ENCODE data around the gene NEDD4L. TPM values are rescaled to one million over a fixed set of nuclear protein-coding genes. Genes with fewer than 3 reads are reported as not detected.

NEDD4L gene
- total RNA-seq, 1 donor from 2014 or later, result 152 TPM

DNA sequence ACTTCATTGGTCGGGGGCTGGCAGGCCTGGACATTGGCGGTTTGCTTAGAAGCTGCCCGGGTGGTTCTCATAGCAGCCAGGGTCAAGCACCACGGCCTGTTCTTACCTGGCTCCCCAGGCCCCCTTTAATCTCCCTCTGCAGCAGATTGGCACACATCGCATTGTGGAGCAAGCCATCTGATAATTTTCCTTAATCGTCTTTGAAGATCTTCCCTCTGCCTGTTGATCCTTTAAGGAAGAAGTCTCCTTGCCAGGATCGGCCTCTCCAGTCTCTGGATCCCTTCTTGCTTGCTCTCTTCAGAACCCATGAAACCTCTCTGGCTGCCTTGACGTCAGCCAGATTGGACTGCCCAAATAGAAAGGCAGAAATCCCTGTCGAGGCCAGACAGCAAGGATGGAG is 75.8 kb downstream of the NEDD4L start:
- no peak for DNase-seq

DNA sequence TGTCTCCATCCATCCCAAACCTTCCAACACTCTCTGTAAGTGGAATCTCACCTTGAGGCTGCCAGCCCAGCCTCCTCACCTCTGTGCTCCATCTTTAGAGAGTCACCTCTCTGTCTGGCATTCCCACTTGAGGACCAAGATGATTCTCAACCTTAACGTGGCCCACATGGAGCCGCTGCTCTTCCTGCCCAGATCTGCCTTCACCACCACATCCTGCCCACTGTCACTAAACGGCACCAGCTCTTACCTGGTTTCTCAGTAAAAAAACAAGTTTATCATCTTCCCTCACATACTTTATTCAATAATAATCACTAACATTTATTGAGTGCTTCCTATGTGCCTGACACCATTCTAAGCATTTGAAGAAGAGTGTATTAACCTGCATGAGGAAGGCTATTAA is 80.4 kb downstream of the NEDD4L start:
- DNase-seq, result no peak

DNA sequence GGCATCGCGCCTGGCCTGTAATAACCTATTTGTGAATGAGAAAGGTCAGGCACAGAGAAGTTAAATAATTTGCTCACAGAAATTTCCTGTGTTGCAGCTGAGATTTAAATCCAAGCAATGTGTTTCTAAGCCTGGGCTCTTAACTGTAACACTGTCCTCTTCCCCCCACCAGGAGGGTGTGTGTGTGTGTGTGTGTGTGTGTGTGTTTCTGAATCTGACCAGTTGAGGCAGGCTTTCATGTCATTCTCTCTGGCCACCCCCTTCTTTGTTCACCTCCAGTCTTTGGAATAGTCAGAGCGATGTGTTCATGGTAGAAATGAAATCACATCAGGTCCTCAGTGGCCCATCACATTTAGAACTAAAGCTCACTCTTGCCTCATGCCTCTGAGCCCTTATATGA is 81.2 kb downstream of the NEDD4L start:
- DNase-seq, result no peak

DNA sequence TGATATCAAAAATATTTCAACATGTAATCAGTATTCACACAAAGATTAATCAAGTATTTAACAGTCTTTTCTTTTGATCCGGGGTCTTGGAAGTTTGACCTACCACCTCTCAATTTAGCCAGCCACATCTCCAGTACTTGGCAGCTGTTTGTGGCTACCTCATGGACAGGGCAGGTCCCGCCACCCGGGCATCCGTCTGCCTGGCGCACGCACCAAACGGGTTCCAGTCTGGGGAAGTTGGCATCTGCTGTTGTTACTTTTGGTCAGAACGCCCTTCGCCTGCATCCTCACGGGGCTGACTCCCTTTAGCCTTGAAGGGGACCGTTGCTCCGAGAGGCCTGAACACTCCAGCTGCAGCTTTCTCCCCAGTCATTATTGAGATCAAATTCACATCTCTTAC is 81.7 kb downstream of the NEDD4L start:
- no peak for DNase-seq

DNA sequence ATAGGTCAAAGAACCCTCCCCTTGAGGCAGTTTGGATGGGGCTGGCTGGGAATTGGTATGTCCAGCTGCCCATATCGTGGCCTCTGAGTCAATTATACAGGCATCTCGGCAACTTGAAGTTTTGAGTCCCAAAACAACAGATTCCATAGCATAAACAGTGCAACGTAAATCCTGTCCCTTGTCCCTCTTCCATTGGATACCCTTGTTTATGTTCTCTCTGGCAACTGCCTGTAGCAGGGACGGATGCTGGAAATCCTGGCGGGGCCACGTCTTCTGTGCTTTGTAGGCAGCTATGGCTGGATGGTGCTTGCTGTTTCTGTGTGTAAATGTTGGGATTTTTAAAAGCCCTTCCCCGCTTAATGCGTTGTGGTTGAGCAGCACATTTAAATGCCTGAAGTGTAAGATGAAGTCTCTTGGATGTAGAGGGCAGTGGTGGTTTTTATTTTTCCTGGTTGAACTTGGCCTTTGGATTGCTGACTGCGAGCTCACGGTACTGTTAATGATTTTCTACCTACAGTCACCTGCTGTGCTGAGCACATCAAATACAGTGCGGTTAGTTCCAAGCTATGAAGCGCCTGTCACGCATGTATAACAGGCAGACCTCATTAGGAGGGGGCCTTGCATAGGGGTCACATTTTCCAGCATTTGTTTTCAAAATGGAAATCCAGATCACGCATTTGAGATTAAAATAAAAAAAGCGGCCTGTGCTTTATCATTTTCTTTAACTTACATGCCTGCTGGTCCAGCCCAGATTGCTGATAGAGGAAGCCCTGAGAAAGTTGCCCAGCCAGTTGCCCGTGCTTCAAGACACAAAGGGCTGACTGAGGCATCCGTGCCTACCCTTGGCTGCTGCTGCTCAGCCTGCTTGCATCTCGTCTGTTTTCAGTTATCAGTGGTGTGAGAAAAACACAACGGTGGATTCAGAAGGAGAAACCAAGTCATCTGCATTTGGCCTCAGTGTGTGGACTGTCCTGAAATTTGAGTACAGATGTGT is 84.7 kb downstream of the NEDD4L start:
- DNase-seq, result no peak

DNA sequence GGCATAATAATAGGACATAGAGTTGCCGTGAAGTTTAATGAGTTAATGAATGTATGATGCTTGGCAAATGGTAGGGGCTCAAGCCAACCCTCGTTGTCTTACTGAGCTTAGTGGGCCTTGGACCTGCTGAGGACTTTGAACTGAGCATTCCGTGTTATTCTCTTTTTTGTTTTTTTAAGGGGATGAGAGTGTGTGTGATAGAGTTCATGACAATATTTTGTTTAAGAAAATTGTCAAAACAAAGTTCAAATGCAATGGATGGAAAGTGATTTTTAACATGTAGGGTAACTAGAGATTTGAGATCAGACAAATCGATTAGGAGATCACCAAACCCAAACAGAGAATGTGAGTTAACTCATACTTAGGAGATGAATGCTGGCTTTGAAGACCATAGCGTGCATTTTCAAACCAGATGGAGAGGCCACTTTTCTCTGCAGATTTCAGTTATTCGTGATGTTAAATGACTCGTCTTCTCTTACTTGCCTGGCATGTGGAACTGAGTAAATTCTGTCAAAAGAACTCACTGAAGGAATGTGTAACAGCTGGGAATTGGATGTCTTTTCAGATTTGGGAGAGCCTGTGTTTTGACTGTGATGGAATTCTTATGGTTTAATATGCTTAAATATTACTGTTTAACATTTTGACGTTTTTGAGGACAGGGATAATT is 88.7 kb downstream of the NEDD4L start:
- no peak for DNase-seq

DNA sequence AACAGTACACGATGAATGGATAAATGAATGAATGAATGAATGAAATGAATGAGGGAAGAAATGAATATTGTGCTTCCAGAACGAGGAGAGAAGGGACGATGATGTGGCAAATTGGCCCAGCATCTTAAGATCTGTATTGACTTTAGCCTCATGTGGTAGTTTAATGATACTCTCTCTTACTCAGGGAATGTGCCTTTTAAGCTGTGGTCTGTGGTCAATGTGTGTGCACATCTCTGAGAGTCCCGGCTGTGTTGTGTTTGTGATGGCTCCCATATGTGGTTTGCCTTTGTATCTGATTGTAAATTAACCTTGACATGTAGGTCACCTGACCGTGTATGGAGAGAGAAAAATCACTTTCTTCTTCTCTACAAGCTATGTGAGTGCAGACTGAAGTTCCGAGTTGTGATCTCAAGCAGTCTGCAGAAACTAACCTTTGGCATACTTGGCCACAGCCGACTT is 91.2 kb downstream of the NEDD4L start:
- no peak for DNase-seq

DNA sequence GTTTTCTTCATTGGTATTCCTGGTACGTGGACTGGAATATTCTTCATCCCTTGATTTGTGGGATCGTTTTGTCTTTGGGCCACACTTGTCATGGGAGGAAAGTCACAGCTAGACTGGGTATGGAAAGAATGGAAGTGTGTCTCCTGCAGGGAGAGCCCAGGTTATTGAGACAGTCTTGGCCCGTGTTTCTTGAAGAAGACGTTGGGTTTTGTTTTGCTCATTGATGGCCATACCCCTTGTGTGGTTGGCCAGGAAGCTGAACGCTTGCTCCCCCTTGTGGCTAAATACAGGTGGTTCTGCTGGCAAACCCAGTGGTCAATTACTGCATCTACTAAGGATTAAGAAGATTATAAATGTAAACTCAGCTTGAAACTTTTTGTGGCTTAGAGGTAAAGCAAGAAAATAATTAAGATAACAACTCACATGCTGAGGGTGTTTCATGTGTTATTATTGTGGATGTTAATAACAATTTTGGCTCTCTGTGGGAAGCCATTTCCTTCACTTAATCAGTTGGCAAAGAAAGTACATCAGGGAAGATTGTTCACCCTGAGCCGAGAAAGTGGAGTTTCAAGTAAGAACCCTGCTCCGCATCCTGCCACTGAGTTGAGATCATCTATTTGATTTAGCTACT is 91.8 kb downstream of the NEDD4L start:
- no peak for DNase-seq

DNA sequence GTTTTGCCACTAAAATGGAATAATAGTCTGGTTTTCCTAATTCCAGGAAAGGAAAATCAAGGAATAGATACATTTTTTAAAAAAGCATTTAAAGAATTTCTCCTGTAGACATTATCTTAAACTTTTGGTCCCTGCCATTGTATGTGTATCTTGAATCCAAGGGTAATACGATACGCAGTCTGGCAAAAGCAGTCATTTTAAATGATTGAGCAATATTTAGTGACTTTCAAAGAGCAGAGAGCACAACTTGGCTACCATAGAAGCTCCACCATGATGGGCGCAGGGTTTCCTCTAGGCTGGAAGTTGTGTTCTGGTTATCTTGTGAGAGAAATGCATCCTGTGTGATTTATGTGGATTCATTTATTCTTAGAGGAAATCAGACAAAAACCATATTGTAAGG is 92.9 kb downstream of the NEDD4L start:
- no peak for DNase-seq

DNA sequence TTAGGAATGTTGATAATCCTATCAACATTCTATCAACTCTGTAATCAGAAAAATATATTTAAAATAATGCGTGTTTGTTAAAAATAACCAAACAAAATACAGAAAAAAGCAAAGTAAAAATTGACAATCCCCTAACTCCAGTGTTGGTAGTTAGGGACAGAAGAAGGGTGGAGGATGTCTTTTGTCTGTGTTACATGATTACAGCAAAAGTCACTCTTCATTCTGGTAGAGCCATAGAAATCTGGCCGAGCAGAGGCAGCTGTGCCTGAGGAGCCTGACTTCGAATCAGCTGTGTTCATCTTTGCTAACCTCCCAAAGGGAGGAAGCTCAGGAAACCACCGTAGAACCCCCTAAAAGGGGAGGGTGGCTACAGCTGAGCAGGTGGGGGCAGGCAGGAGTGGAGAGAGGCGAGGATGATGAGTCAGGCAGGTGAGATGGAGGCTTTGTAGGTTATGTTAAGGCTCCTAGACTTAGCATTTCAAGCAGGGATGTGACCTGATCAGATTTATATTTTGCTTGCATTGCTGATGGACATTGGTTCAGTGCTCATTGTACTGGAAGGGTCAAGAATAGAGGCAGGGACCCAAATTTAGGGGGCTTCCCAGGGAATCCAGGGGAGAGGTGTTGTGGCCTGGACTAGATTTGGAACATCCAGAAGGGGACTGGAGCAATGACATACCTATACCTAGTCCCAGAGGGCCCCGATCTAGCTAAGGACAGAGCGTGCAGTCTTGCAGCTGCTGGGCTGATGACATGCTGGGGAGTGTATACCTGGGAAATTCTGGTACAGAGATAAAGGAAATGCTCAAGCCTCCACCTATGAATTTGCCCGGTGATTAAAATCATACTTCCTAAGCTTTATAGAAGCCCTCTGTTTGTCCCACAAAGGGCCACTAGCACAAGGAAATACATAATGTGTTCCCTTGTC is 95.7 kb downstream of the NEDD4L start:
- no peak for DNase-seq

DNA sequence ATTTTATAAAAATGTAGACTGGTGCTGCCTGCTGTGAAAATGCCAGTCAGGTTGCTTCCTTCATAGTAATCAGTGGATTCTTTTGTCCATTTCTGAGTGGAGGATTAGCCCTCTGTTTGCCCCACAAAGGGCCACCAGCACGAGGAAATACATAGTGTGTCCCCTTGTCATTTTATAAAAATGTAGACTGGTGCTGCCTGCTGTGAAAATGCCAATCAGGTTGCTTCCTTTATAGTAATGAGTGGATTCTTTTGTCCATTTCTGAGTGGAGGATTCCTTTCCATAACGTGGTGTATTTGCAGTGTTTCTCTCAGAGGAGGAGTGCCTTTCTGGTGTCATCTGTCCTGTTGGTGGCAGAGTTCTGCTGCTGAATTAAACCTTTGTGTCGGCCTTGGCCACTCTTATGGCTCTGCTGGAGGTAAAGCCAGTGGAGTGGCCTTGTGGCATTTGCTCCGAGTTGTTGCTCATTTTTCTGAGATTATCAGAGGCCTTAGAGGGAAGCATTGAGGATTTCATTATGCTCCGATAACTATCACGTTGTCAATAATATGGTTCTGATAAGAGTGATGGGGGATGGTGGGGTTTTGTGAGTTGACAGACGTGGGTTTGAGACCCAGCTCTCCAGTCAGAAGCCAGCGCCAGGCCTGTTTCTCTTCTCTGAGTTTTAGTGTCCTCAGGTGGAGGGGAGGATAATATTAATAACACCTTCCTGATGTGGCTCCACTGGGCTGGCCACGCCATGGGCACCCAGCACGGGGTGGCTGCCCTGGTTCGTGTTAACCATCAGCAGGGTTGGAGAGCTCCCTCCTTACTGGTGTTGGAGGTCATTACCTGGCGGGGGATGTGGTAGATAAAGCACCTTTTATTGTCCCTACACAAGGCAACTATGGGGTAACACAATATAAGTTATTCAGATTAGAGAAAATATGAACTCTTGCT is 96.6 kb downstream of the NEDD4L start:
- DNase-seq, result no peak

DNA sequence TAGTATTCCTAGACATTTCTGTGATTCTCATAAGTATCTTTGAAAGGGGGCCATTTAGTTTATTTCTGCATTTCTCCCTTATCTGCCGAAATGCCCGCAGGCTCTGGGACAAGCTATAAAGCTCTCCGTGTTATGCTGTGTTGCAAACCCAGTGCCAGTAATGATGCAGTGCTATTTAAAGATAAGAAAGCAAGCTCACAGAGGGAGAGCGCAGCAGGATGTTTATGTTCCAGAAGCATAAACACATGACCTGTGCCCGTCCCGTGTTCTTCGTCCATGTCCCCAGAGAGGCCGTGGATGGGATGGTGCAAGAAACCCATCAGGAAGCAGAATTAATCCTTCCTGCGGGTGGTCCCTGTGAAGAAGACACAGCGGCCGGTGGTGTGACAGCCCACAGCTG is 99.4 kb downstream of the NEDD4L start:
- no peak for DNase-seq

DNA sequence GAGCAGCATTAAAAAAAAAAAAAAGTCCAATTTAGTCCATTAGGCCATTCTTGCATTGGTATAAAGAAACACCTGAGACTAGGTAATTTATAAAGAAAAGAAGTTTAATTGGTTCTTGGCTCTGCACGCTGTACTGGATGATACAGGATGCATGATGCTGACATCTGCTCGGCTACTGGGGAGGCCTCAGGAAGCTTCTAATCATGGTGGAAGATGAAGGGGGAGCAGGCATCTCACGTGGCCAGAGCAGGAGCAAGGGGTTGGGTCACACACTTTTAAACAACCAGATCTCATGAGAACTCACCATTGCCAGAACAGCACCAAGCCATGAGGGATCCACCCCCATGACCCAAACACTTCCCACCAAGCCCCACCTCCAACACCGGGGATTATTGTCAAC is 100.1 kb downstream of the NEDD4L start:
- no peak for DNase-seq

DNA sequence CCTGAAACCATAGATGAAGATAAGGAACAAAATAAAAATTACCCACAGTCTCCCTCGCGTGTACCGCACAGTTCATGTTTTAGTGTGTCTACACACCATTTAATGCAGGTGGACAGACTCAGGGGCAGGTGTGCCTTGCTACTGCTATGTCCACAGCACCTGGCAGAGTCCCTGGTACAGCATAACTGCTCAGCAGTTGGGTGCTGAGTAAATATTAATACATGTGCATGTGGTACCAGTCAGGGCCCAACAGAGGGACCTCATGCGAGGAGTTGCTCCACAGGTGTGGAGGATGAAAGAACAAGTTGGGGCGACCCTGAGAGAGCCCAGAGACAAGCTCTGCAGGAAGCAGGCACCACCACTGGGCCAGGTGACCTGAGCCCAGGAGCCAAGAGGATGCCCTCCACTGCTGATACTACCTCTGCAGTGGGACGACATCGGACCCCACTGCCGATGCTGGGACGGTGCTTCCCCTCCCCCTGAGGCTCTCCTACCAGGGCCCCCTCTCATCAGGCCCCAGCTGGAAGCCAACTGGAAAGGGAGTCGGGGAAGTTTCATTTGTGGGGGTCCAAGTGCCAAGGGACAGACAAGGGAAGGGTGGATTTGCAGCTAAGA is 100.8 kb downstream of the NEDD4L start:
- no peak for DNase-seq

DNA sequence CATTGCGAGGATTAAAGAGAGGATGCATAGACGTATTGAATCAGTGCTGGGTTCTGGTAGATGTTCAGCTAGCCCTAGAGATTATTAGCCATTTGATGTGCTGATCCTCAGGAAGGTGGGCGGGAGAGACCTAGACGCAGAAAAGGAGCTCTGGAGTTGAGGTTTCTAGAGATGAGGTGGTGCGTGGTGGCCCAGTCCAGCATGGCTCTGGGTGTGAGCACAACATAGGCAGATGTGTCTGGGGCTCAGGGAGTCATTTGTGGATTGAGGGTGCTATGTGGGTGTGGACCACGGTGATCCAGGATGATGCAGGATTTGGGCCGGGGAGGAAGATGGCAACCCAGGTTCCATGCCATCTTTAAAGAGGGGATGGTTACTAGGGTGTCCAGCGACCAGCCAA is 102.1 kb downstream of the NEDD4L start:
- no peak for DNase-seq

DNA sequence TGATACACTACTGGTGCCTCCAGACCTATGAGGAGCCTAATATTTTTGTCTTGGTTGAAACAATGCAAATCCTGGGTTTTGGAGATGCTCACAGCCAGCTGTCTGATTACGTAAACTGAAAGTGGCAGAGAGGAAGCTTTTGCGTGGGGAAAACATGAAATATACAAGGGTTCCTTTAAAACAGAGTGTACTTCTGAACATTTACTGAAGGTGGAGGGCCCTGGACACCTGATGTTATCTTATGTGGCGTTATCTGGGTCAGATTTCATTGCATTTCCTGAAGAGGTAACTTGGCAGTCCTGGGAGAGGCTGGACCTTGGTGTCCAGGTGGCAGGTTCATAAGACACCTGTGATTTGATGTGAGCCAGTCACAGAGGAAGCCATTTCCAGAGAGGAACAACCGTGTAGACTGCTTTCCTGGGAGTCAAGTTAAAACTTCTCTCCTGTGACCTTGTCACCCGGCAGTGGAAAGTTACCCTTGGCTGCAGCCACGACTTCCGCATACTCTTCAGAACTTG is 105.0 kb downstream of the NEDD4L start:
- DNase-seq, result no peak

DNA sequence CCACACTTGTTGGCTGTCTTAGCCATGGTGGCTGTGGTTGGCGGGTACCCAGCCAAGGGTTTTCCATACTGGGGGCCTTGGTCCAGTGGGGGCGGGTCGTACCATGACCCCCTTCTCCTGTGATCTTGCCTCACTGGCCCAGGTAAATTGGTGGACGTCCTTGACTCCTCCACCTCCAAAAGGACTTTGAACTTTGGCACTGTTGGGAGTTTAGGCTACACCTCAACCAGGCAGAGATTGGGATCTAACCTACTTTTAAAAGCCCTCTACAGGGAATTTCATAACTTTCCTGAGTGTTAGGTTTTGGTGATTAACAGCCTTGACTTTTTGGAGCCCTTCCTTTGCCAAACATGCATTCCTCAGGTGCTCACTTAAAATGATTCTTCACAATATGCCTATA is 106.7 kb downstream of the NEDD4L start:
- DNase-seq, result no peak

DNA sequence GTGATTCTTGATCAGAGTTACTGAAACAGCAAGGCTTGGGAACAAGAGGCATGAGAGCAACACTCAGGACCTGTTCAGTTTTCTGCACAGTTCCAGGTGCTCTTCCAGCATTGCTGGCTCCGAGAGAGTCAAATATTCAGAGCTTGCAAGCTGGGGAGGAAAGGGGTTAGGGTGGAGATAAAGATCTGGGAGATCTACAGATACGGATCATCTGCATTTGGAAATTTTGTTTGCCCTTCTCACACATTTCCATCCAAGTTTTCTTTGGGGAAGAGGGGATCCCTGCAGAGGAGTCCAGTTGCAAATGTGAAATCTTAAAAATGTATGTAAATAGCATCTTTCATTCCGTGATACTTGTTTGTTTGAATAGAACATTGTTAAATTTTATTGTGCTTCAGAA is 108.2 kb downstream of the NEDD4L start:
- DNase-seq, result no peak

DNA sequence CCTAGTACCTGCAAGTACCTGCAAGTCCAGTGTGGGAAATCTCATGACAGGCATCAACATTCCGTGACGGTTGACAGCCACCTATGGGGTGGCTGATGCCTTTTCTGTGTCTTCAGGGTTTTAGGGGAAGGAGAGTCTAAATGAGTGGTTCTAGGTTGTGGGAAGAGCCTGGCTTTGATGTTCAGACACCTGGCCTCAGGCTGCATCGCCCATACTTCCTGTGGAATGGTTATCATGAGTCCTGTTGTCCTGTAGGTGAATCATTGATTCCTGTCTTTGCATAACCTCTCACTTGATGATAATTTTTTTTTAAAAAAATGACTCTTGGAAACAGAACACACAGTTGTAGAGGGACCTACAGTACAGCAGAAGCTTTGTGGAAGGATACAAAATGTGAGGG is 108.9 kb downstream of the NEDD4L start:
- DNase-seq, result no peak

DNA sequence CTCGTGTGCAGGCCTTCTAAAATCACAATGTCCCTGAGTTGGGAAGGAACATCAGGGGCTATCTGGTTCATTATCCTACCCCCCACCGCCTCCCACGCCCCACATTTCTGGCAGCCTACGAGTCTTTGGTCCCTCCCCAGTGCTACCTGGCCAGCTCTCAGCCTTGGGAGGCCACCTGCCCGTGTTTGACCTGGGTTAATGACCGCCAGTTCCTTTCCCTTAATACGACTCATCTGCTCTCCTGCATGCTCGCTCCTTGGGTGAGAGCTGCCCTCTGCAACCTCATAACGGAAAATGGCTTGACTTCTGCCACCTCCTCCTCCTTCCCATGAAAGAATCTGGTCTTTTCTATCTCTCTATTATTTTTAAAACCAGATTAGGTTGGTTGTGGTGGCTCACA is 112.5 kb downstream of the NEDD4L start:
- DNase-seq, result no peak
